Testis (tissue), 2 donors: Measurements from ENCODE around the gene CRB1.

Experiments
- POLR2A ChIP-seq: fragments of 450-650 bp; IDR thresholded peaks from one replicate; pipeline ENCODE4 v1.6.1; 2017; ENCODE audit warnings: antibody characterized with exemption, mild to moderate bottlenecking, moderate library complexity
- TF ChIP-seq, protein P1 (sequence below), 3 experiments: fragments of 450-650 bp in 2 of 3; fragments of 200-600 bp in 1 of 3; sonication (generic) in 1 of 3; IDR thresholded peaks; one replicate each; pipeline ENCODE4 v1.5.1; 2016 to 2019; ENCODE audit warnings: antibody characterized with exemption in 3 of 3, mild to moderate bottlenecking in 2 of 3, moderate library complexity in 1 of 3

- TF ChIP-seq, protein P1, sequence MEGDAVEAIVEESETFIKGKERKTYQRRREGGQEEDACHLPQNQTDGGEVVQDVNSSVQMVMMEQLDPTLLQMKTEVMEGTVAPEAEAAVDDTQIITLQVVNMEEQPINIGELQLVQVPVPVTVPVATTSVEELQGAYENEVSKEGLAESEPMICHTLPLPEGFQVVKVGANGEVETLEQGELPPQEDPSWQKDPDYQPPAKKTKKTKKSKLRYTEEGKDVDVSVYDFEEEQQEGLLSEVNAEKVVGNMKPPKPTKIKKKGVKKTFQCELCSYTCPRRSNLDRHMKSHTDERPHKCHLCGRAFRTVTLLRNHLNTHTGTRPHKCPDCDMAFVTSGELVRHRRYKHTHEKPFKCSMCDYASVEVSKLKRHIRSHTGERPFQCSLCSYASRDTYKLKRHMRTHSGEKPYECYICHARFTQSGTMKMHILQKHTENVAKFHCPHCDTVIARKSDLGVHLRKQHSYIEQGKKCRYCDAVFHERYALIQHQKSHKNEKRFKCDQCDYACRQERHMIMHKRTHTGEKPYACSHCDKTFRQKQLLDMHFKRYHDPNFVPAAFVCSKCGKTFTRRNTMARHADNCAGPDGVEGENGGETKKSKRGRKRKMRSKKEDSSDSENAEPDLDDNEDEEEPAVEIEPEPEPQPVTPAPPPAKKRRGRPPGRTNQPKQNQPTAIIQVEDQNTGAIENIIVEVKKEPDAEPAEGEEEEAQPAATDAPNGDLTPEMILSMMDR (IDR thresholded peaks at IDR 0.05) = no peak
- no peak for TF ChIP-seq POLR2A
Observed at GRCh38 chr1:197510691-197511378, 242.8 kb downstream of the CRB1 start.
